ENCODE measurements around the gene CYLC2. TPM values are rescaled to one million over a fixed set of nuclear protein-coding genes. Genes with fewer than 3 reads are reported as not detected.

Gene CYLC2
- total RNA-seq, 1 experiment from 2014 or later: not detected

DNA sequence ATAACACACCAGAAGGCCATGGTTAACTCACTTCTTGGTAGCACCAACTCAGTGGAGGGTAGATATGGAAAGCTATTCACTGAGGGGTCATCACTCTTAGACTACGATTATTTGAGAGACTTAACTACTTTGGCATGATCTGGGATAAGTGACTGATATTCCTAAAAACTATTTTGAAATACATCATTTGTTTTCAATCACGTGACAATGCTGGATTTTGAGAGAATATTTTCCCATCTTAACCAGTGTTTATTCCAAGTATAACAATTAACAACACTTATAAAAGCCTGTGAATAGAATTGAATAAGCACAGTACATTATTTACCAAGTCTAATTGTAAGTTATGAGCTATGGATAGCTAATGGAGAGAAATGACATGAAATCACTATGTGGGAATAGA, 22.4 kb upstream of the CYLC2 start:
- TF ChIP-seq, protein P1, sequence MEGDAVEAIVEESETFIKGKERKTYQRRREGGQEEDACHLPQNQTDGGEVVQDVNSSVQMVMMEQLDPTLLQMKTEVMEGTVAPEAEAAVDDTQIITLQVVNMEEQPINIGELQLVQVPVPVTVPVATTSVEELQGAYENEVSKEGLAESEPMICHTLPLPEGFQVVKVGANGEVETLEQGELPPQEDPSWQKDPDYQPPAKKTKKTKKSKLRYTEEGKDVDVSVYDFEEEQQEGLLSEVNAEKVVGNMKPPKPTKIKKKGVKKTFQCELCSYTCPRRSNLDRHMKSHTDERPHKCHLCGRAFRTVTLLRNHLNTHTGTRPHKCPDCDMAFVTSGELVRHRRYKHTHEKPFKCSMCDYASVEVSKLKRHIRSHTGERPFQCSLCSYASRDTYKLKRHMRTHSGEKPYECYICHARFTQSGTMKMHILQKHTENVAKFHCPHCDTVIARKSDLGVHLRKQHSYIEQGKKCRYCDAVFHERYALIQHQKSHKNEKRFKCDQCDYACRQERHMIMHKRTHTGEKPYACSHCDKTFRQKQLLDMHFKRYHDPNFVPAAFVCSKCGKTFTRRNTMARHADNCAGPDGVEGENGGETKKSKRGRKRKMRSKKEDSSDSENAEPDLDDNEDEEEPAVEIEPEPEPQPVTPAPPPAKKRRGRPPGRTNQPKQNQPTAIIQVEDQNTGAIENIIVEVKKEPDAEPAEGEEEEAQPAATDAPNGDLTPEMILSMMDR (conservative IDR thresholded peaks at IDR 0.05): no peak
- Histone ChIP-seq H3K23me2 (ENCODE audit: insufficient read length, low read depth, low read length, poor library complexity, severe bottlenecking) (no peaks in the 10 kb centered on the region), H3K9ac (ENCODE audit: extremely low read depth, insufficient read length, low read length) (no peak overlapping the region), H3K79me2 (ENCODE audit: insufficient read depth, low read length) (no peaks in the 10 kb centered on the region), H2BK12ac (ENCODE audit: insufficient read length, low read depth, low read length) (no peak overlapping the region), H4K20me1 (ENCODE audit: control insufficient read depth, insufficient read depth, insufficient read length) (no peaks in the 10 kb centered on the region), H3T11ph (ENCODE audit: low read length) (no peak overlapping the region), H2BK120ac (ENCODE audit: low read depth, low read length, poor library complexity, severe bottlenecking) (no peak overlapping the region), H3K79me1 (ENCODE audit: insufficient read depth, low read depth, low read length, poor library complexity, severe bottlenecking) (no peaks in the 10 kb centered on the region), H3K9me3 (ENCODE audit: control insufficient read depth, low read depth, low read length) (no peaks in the 10 kb centered on the region), H3K18ac (ENCODE audit: insufficient read length, low read depth, low read length) (no peak overlapping the region), H2BK20ac (ENCODE audit: low read depth, low read length, poor library complexity, severe bottlenecking) (no peak overlapping the region), H4K91ac (ENCODE audit: insufficient read length, low read depth, low read length) (no peak overlapping the region), H2BK15ac (ENCODE audit: low read depth, low read length) (no peak overlapping the region), H3K27ac (ENCODE audit: insufficient read length, low read depth, low read length) (no peak overlapping the region), H2BK5ac (ENCODE audit: insufficient read length, low read length) (no peak overlapping the region), H3K14ac (ENCODE audit: insufficient read depth, low read length) (no peak overlapping the region), H3K4me2 (ENCODE audit: insufficient read depth, insufficient read length, low read length) (no peak overlapping the region), H4K8ac (replicated peaks; ENCODE audit: insufficient read length, low read depth, low read length) (no peak overlapping the region), H3K56ac (ENCODE audit: insufficient read length, low read depth, low read length) (no peak overlapping the region), H3K23ac (ENCODE audit: insufficient read length, low read depth, low read length) (no peak overlapping the region), H2AFZ (ENCODE audit: low read length) (no peak overlapping the region), H2AK5ac (ENCODE audit: insufficient read length, low read length) (no peak overlapping the region), H4K5ac (ENCODE audit: insufficient read length, low read depth, low read length) (no peak overlapping the region), H3K4me1 (ENCODE audit: insufficient read depth, low read length) (no peaks in the 10 kb centered on the region), H3K4ac (ENCODE audit: low read depth, low read length) (no peak overlapping the region), H3K27me3 (ENCODE audit: insufficient read depth, low read length) (no peaks in the 10 kb centered on the region)
- Mint-ChIP-seq H3K4me3 (no peak overlapping the region), H3K27me3 (ENCODE audit: low read depth) (no peaks in the 10 kb centered on the region), H3K9me3 (peaks cover 15% of the 10 kb centered on the region in 2 experiments), H3K36me3 (ENCODE audit: insufficient read depth in 1 of 3, low read depth in 3 of 3) (peaks cover 0 to 13% (median 4%) of the 10 kb centered on the region in 3 experiments; a peak in 4 of 7 replicates), H3K27ac (no peak overlapping the region), H3K4me1 (no peaks in the 10 kb centered on the region; a peak in 1 of 4 replicates)
- no CpG with 5 or more reads among the region's 2 CpGs for WGBS (ENCODE audit: extremely low coverage, insufficient read length, low lambda C conversion rate)
- DNase-seq: no peak

Data from H9 (cell line).